Activated T-cell treated with anti-CD3 and anti-CD28 coated beads, Interleukin-2, amount 50 U/mL, for 1 hour (primary cell): ENCODE results near the gene LCN1.

Experiments used
- DNase-seq: peaks from one replicate; pipeline ENCODE4 v3.0.0-alpha.2; 2020

LCN1 gene

GRCh38 chr9:135520916-135521607 lies at the start of gene LCN1:
LCN1 (plus strand) TSS chr9:135521440; CDS start chr9:135521498, 58 bp downstream.
- no peak for DNase-seq

GRCh38 chr9:135471791-135472640 lies 49.2 kb upstream of the LCN1 start:
- DNase-seq, result no peak

- DNase-seq, result no peak
These were observed 47.2 kb upstream of the LCN1 start for GRCh38 chr9:135473972-135474543.

GRCh38 chr9:135474915-135475314 lies 46.3 kb upstream of the LCN1 start:
- no peak for DNase-seq

- no peak for DNase-seq
These were observed 44.5 kb upstream of the LCN1 start for GRCh38 chr9:135476561-135477355.

- DNase-seq, result no peak
These were observed 43.0 kb upstream of the LCN1 start for GRCh38 chr9:135478191-135478590.

GRCh38 chr9:135478829-135479468 lies 42.3 kb upstream of the LCN1 start:
- DNase-seq, result peak; percentile 30

GRCh38 chr9:135479469-135480052 lies 41.7 kb upstream of the LCN1 start, which contains the start of gene PPP1R26:
PPP1R26 (plus strand) TSS chr9:135479782; CDS start chr9:135484511, 4,729 bp downstream.
- DNase-seq, result no peak

GRCh38 chr9:135480071-135480939 lies 40.9 kb upstream of the LCN1 start:
- peak; percentile 41 for DNase-seq

- no peak for DNase-seq
These were observed 40.3 kb upstream of the LCN1 start for GRCh38 chr9:135480940-135481310.

- no peak for DNase-seq
These were observed 39.1 kb upstream of the LCN1 start for GRCh38 chr9:135482015-135482754.

GRCh38 chr9:135484460-135485277 lies 36.6 kb upstream of the LCN1 start:
- no peak for DNase-seq

GRCh38 chr9:135485385-135485784 lies 35.9 kb upstream of the LCN1 start:
- DNase-seq, result no peak

- DNase-seq, result no peak
These were observed 35.4 kb upstream of the LCN1 start for GRCh38 chr9:135485832-135486231.

GRCh38 chr9:135486267-135487065 lies 34.8 kb upstream of the LCN1 start:
- no peak for DNase-seq

- no peak for DNase-seq
These were observed 33.8 kb upstream of the LCN1 start for GRCh38 chr9:135487281-135488012.

- DNase-seq, result no peak
These were observed 33.3 kb upstream of the LCN1 start for GRCh38 chr9:135488013-135488330.

- DNase-seq, result no peak
These were observed 32.7 kb upstream of the LCN1 start for GRCh38 chr9:135488527-135488926.
